HFF-Myc (cell line): Measurements from ENCODE around the gene OSBP.
A peak's percentile ranks its signal among the peaks of the same experiment; 100 is the strongest.

Source experiments
- DNase-seq: peaks from one replicate; pipeline ENCODE4 v3.0.0-alpha.2; 2011; ENCODE audit warnings: low read depth; ENCODE audit errors: extremely low read depth
- H3K4me3 ChIP-seq: replicated peaks from 2 replicates; pipeline ENCODE4 v1.5.1; 2011; ENCODE audit warnings: low read depth, mild to moderate bottlenecking, control low read depth, low read length
- TF ChIP-seq, protein P1 (sequence below): IDR thresholded peaks from 2 replicates; pipeline ENCODE4 v1.5.1; 2012; ENCODE audit warnings: mild to moderate bottlenecking, low read depth, low read length, control low read depth; ENCODE audit errors: missing control alignments

OSBP gene

DNA sequence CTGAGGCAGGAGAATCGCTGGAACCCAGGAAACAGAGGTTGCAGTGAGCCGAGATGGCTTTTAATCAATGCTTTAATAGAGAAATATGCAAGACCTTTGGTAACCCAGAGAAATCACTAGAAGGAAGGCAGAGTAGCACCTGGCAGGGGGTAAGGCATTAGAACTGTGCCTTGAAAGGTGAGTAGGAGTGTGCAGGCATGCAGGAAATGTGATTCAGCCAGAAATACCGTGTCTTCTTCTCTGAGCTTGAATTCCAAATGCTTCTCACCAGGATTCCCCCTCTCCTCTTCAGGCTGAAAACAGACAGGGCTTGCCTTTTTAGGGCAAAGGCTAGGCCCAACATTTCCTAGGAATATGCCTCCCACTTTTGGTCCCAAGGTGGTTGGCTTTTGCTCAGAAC lies 53.3 kb downstream of the OSBP start:
- no peak overlapping the region for H3K4me3 ChIP-seq
- TF ChIP-seq, protein P1, sequence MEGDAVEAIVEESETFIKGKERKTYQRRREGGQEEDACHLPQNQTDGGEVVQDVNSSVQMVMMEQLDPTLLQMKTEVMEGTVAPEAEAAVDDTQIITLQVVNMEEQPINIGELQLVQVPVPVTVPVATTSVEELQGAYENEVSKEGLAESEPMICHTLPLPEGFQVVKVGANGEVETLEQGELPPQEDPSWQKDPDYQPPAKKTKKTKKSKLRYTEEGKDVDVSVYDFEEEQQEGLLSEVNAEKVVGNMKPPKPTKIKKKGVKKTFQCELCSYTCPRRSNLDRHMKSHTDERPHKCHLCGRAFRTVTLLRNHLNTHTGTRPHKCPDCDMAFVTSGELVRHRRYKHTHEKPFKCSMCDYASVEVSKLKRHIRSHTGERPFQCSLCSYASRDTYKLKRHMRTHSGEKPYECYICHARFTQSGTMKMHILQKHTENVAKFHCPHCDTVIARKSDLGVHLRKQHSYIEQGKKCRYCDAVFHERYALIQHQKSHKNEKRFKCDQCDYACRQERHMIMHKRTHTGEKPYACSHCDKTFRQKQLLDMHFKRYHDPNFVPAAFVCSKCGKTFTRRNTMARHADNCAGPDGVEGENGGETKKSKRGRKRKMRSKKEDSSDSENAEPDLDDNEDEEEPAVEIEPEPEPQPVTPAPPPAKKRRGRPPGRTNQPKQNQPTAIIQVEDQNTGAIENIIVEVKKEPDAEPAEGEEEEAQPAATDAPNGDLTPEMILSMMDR, result no peak
- no peak for DNase-seq

GRCh38 chr11:59560702-59561473 lies 54.7 kb downstream of the OSBP start:
- TF ChIP-seq, protein P1, result no peak
- peak; percentile 64 for DNase-seq
- H3K4me3 ChIP-seq, result peak overlapping the region; percentile 90

DNA sequence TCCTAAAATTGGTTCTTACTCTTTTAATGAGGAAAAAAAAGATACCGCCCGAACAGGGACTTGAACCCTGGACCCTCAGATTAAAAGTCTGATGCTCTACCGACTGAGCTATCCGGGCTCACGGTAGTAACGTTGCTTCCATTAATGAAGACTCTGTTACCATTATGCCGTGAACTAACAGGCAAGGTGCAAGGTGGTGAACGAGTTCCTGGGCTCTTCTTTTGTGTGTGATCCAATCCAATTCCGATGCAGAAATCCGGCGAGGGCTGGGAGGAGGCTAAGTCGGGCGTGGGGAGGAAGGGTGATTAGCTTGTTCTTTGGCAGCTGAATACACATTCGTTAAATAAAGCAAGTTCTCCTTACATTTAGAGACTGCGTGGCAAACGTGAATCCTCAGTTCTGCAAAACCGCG lies 55.3 kb downstream of the OSBP start:
- TF ChIP-seq, protein P1, result no peak
- DNase-seq, result peak; percentile 46
- peak overlapping the region; percentile 90 for H3K4me3 ChIP-seq

GRCh38 chr11:59559886-59560285 lies 55.7 kb downstream of the OSBP start:
- TF ChIP-seq, protein P1, result no peak
- H3K4me3 ChIP-seq, result peak overlapping the region; percentile 90; the same call in 1 of the 2 replicates
- DNase-seq, result no peak

- TF ChIP-seq, protein P1, result no peak
- peak overlapping the region; percentile 15 for H3K4me3 ChIP-seq
- DNase-seq, result no peak
Observed at GRCh38 chr11:59558270-59558643, 57.3 kb downstream of the OSBP start.

DNA sequence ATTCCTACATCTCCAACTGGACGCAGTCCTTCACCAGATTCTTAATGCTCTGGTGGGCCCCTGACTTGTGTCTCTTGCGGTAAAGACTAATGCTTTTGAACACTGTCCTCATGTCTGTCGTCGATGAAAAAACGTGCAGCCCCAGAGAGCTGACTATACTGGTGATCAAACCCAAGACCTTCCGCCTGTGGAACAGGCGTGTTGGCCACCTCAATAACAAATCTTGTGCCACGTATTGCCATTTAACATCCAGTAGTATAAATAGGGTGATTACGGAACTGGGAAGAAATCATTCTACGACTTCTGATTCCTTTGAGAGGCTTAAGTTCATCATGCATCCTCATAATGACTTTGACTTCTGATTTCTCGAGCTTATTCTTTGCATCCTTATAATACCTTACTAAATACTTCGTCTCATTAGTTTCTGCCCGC lies 58.6 kb downstream of the OSBP start:
- H3K4me3 ChIP-seq, result peak overlapping the region; percentile 56
- TF ChIP-seq, protein P1, result no peak
- no peak for DNase-seq
